Left lobe of liver (tissue), 2 donors: Measurements from ENCODE around the gene ZNF80. TPM values are rescaled to one million over a fixed set of nuclear protein-coding genes. Genes with fewer than 3 reads are reported as not detected.

Source experiments
- ATAC-seq: fragments of 200-7000 bp; cut with Tn5 transposase; one replicate; pipeline ENCODE4 v1.9.1; 2020; ENCODE audit warnings: mild to moderate bottlenecking, moderate library complexity
- DNase-seq: peaks from one replicate; pipeline ENCODE4 v3.0.0-alpha.2; 2020; ENCODE audit warnings: low spot score
- total RNA-seq: library from RNA; stranded (reverse); gene quantifications from one replicate; pipeline ENCODE4 v1.2.1, GENCODE V29; 2021
- donor health status: DM: no; HTN: no; CAD: no; lungs with moderate emphysema.
- donor health status: DM: no; HTN: yes; CAD: no.

ZNF80 gene
- total RNA-seq, 1 donor from 2014 or later = not detected

DNA sequence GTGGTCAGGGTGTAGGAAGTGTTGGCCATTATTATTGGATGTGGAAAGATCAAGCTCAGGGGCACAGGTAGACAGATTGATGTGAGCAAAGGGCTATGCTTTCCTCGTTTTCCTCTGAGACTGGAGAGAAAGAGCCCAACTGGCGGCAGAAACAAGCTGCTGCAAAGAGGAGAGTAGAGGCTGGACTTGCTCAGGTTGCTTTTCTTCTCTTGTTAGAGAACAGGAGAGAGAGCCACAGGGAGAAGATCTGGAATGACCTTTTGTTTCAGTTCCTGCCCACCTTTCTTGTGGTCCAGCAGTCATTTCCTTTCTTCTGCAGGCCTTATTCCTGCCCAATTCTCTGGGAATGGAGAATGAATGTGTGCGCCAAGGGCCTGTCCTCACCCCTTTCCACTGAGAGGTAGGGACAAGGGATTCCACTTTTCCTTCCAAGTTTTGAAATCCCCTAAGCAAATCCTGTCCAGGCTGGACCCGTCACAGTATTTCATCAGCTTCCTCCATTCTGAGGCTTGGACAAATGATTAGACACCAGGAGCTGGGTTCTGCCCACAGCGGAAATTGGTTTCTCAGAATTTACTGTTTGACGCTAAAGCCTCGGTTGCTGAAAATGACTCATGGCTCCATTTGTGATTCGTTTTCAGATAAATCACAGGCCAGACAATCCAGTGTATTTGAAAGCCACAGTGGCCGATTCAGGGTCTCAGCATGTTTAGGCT is 16.1 kb downstream of the ZNF80 start:
- DNase-seq = no peak
- no peak for ATAC-seq

DNA sequence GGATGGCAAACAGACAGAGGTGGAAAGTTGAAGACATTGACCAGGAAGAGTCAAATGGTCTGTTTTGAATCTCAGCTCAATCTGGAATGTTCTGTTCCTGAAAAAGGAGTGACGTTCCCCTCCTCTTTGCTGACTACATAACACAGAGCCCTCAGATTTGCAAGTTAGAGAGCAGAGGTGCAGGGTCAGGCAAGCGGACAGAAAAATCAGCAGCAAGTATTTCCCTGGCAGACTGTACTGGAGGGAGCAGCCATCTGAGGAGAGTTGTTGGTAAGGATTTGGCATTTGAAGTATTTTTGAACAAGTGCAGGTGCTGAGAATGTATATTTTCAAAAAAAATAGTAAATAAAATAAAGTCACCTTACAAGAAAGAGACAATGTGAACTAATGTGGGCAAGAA is 17.6 kb downstream of the ZNF80 start:
- ATAC-seq (no peak), DNase-seq (no peak)

DNA sequence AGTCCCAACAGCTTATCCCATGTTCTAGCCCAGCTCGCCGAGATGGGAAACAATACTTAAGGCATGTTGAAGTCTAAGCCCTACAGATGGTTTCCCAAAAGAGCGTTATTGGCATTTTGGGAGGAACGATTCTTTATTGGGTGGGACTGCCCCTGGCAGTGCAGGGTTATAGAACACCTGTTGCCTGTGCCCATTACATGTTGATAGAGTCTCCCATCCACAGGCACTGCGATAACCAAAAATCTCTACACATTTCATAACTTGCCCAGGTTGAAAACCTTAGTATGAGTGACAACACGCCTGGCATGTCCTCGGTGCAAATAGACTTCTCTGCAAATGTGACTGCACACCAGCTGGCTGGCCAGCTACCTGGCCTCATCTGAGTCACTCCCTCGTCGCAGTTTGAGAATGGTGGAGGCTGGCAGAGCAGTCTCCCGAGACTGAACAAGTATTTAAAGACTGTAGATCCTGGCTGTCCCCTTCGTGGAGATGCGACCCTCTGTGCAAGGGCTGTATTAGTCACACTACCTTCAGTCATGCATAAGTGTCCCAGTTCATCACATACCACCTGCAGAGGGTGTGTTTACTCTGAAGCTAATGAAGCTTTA is 18.7 kb downstream of the ZNF80 start:
- ATAC-seq (no peak), DNase-seq (no peak)

GRCh38 chr3:114218006-114218405 is 19.4 kb downstream of the ZNF80 start:
- DNase-seq = no peak

GRCh38 chr3:114217266-114217665 is 20.1 kb downstream of the ZNF80 start:
- DNase-seq (no peak), ATAC-seq (no peak)

More at GRCh38 chr3:114218006-114218405, 19.4 kb downstream of the ZNF80 start:
- no peak for ATAC-seq

GRCh38 chr3:114216186-114216970 is 21.0 kb downstream of the ZNF80 start:
- no peak for ATAC-seq

GRCh38 chr3:114214542-114215341 is 22.6 kb downstream of the ZNF80 start:
- ATAC-seq = no peak
- DNase-seq = no peak

More at GRCh38 chr3:114216186-114216970, 21.0 kb downstream of the ZNF80 start:
- no peak for DNase-seq

- ATAC-seq = no peak
- no peak for DNase-seq
Measured at GRCh38 chr3:114213627-114214541, 23.5 kb downstream of the ZNF80 start.

- ATAC-seq = no peak
- DNase-seq = no peak
Measured at GRCh38 chr3:114213292-114213626, 24.1 kb downstream of the ZNF80 start.

DNA sequence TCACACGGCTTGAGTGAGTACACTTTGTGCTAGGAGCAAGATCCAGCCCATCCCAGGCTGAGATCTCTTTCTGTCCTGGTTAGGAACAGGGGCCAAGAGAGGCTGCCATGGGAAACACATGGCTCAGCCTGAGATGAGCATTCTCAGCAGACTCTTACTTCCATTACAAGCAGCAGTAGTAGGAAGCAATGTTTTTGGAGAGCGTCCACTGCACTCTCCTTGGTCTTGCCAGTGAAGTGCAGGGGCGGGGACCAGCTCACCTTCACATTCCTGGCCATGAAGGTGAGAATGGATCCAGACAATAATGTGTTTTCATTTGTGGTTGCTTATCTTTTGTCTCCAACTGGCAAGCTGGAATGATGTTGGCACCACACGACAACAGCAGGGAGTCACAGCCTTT is 24.7 kb downstream of the ZNF80 start:
- no peak for DNase-seq
- no peak for ATAC-seq

GRCh38 chr3:114207768-114208167 is 29.6 kb downstream of the ZNF80 start:
- no peak for ATAC-seq
- no peak for DNase-seq

DNA sequence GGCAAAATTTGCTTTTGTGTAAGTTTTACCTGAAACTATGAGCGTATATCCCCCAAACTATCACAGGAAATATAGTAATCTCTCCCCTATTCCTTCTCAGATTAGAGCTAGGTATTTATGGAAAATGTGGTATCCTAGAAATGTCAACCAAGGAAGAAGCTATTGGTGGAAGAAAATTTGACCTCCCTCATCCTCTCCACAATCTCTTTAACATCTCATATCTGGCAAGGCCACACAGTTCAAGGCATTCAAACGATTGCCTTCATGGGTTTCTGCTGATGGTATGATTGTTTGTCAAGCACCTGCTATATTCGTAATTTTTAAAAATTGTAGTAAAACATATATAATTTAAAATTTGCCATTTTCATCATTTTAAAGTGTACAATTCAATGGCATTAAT is 31.0 kb downstream of the ZNF80 start:
- no peak for ATAC-seq
- DNase-seq = no peak

DNA sequence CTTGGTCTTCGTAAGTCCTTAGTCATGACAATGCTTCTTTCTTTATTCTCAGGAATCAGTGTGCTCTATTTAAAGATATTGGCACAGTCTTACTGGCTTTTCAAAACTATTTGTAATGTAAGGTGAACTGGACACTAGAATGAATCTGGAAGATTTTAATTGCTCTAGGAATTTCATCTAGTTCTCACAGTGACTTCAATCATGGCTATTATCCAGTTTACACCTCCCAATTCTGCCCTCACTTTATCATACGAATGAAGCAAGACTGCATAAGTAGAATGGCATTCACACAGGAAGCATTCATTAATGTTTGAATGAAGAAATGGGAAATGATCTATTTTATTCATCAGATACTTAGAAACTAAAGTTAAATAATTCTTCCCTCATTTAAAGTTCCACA is 31.8 kb downstream of the ZNF80 start:
- DNase-seq = no peak
- ATAC-seq = no peak

- no peak for DNase-seq
- ATAC-seq = no peak
Measured at GRCh38 chr3:114194750-114195149, 42.6 kb downstream of the ZNF80 start.

- ATAC-seq = no peak
- no peak for DNase-seq
Measured at GRCh38 chr3:114192136-114192535, 45.2 kb downstream of the ZNF80 start.

GRCh38 chr3:114186501-114186900 is 50.9 kb downstream of the ZNF80 start:
- DNase-seq = no peak

More at GRCh38 chr3:114186501-114186900, 50.9 kb downstream of the ZNF80 start:
- no peak for ATAC-seq
